GM18868 (cell line): Measurements from ENCODE around the gene RPL28.
"Not testable (repeated sequence)": the region's sequence is repeated elsewhere in the genome, so short reads cannot be mapped to it uniquely, and the experiment has no call there.

ENCODE experiments used
- ATAC-seq: cut with Tn5 transposase; IDR thresholded peaks from one replicate; pipeline ENCODE4 v1.9.1; 2021; ENCODE audit warnings: mild to moderate bottlenecking, moderate library complexity; ENCODE audit not compliant: unreplicated experiment

The RPL28 gene

DNA sequence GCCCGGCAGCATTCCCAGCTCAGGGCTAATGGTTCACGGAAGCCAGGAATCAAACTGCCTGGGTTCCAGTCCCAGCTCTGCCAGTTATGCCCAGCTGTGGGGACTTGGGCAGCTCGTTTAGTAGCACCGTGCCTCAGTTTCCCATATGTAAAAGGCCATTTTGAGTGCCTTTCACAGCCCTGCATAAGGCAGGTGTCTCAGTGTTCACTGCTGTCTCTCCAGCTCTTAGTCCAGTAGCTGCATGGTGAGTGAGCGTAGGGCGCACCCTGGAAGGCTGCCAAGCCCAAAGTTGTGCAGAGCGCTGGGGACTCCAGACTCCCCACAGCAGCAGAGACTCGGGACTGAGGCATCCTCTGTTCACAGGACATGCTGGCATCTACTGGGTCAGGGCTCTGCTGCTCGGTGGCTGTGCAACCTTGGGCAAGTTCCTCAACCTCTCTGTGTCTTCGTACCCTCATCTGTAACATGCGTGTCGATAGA is 5.5 kb downstream of the RPL28 start:
- no peak for ATAC-seq

DNA sequence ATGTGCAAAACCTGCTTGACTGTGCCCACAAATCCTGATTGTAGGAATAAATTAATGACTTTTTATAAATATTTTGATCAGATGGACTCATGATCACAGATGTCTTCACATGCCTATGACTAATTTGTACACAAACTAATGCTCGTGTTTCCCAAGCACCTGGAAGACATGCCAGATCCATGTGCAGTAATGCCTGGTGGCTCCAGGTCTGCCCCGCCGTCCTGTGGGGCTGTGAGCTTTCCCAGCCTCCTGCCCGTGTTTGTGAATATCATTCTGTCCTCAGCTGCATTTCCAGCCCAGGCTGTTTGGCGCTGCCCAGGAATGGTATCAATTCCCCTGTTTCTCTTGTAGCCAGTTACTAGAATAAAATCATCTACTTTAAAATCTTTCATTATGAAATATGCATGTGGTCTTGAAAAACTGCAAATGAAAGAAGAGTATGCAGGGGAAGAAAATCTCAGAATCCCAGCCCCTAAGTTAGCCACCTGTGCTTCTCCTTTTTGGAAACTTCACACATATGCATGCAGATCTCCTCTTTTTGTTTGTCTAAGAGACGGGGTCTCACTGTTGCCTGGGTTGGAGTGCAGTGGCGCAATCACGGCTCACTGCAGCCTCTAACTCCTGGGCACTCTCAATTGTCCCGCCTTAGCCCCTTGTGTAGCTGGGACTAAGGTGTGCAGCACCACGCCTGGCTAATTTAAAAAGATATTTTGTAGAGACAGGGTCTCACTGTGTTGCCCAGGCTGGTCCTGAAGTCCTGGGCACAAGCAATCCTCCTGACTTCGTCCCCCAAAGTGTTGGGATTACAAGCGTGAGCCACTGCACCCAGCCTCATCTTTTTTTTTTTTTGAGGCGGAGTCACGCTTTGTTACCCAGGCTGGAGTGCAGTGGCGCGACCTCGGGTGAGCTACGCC is 6.2 kb downstream of the RPL28 start:
- ATAC-seq, result no peak

- ATAC-seq, result no peak
Measured at GRCh38 chr19:55392820-55393761, 7.4 kb downstream of the RPL28 start.

DNA sequence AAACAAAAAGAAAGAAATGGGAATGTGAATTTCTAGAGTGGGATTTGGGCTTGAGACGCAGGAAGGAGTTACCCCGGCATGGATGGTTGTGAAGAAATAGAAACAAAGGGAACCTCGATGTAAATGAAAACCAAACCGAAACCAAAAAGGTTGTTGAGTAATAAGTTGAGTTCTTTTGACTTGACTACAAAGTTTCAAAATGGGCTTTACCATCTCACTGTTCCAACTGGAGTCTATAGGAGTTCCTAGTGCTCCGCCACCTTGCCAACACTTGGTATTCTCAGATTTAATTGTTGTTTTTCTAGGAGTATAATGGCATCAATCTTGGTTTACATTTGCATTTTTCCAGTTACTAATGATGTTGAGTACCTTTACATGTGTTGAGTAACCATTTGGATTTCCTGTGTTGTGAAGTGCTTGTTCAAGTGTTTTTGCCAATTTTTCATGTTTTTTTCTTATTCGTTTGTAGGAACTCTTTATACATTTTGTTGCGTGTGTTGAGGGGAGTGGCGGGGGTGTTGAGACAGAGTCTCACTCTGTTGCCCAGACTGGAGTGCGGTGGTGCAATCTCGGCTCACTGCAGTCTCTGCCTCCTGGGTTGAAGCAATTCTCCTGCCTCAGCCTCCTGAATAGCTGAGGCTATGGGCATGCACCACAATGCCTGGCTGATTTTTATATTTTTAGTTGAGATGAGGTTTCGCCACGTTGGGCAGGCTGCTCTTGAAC is 12.6 kb downstream of the RPL28 start:
- ATAC-seq, result no peak

GRCh38 chr19:55400281-55401087 is 14.8 kb downstream of the RPL28 start:
- no peak for ATAC-seq

DNA sequence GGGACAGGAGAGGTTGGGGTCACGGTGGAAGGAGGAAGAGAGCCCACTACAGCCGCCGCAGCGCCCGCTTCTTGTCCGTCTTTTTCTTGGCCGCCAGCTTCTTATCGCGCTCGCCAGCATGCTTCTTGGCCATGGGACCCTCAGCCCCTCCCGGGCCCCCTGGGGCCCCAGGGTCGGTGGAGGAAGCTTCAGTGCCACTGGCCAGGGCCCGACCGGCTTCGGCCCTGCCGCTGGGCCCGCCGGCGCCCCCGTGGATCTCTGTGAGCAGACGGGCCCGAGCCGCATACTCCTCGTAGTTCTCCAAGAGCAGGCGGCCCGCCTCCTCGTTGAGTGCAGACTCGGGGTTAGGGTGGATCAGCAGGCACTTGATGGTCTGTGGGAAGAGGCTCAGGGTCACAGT is 15.7 kb downstream of the RPL28 start:
- ATAC-seq, result not testable (repeated sequence)

DNA sequence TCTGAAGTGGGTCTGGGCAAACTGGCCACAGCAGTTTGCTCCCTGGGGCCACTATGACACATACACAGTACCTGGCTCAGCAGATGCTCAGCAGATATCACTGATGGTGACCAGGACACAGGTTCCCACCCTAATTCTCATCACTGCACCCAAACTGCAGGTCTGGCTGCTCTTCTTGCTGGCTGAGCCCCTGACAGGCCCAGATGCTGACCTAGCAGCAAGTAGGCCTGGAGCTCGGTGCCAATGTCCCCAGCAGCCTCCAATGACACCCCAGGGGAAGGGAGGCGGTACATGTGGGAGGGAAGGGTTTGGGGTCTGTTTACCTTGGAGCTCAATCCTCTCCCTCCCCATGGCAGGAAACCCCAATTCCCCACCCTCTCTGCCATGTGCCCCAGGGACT is 16.8 kb downstream of the RPL28 start:
- no peak for ATAC-seq

DNA sequence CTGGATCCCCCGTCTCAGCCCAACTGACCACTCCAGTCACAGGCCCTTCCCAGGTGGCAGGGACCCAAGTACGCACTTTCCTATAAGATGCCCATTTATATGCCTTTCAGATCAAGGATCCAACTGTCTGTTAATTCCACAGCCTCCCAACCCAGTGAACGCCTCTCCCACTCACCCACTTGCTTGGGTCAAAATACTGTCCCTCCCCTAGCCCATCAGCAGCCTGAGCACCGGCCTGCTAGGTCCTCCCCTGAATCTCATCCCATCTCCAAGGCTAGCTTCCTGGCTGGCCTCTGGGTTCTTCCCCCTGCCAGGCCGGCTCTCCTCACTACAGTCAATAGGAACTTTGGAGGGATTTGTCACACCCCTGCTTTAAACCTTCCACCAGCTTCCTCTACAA is 19.9 kb downstream of the RPL28 start:
- ATAC-seq, result no peak

DNA sequence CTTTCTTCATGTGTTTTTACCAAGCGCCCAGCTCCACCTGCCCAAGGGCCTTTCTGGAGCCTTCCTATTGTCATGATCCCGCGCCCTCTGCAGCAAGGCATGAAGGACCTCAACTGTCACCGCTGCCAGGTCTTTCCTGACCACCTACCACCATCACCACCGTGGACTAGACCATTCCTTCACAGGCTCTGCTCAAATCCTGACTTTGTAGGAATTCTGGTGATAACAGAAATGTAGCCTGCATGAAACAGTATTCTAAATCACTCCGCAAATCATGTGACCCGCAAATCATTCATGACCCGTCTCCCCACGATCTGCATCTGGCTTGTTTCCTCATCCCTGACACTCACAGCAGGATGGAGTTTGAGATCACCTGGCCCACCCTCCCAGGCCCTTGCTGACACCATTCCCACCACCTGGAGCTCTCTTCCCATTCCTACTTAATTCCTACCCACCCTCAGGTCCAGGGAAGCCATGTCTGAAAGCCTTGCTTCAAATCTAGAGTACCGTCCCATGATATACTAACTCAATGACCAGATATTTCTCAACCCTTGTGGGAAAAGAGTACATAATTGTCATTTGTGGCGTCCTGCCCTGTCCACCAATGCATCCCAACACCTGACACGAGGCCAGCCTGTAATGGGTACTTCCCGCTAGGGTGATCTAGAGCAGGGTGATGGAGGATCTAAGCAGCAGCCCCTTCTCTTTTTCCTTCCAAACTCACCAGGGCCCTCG is 20.5 kb downstream of the RPL28 start:
- ATAC-seq, result no peak

- peak; percentile 6 for ATAC-seq
Measured at GRCh38 chr19:55406826-55407549, 21.3 kb downstream of the RPL28 start.

GRCh38 chr19:55407550-55407799 is 21.7 kb downstream of the RPL28 start, which contains the start of gene UBE2S:
TSS of gene UBE2S (minus strand) at chr19:55407788. CDS start at chr19:55407589, 199 bp downstream.
- not testable (repeated sequence) for ATAC-seq

DNA sequence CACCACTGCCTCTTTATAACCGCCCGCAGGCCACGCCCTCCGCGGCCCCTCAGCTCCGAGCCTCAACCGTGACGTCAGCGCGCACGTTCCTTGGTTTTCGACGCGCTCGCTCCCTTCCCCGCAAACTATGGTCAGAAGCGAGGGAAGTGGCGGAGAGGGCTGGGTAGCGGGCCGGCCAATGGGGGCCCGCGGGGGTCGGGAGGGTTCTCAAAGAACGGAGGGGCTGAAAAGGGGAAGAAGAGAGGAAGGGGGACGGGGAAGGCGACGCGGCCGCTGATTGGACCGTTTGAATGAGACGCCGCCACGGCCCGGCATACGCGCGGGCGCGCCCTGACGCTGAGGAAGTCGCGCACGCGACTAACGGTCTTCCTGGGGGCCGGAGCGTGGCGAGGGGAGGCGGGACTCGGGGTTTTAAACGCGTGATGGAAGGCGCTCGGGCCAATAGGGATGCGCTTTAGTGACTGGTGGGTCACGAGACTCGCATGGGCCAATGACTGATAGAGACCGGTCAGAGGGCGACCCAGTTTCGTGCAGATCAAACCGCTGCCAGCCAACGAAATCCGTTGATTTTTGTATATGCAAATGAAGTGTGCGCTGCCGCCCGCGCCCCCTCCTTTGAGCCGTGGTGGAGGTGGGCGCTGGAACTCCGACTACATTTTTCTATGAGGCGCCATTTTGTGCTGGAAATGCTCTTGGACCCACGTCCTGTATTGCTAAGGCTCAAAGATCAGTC is 22.2 kb downstream of the RPL28 start:
- ATAC-seq, result peak; percentile 76

- ATAC-seq, result no peak
Measured at GRCh38 chr19:55408533-55408872, 22.8 kb downstream of the RPL28 start.

- not testable (repeated sequence) for ATAC-seq
Measured at GRCh38 chr19:55409179-55409578, 23.4 kb downstream of the RPL28 start.

- ATAC-seq, result no peak
Measured at GRCh38 chr19:55410168-55410567, 24.4 kb downstream of the RPL28 start.

GRCh38 chr19:55418185-55418584 is 32.5 kb downstream of the RPL28 start:
- no peak for ATAC-seq

DNA sequence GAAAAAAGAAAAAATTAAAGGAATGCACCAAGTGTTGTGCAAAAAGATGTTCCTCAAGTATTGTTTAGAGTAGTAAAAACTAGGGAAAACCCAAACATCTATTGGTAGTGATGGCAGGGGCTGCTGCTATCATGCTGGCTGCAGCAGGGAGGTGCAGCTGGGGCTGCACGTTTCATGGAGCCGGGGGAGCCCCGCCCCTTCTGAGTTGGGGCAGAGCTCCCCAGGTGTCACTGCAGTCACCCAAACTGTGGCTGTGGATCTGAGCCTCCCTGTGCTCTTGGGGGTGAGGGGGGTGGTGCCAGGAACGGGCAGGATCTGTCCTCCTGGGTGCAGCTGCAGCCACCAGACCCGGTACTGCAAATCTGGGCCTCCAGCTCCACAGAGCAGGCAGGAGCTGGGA is 33.4 kb downstream of the RPL28 start:
- no peak for ATAC-seq

DNA sequence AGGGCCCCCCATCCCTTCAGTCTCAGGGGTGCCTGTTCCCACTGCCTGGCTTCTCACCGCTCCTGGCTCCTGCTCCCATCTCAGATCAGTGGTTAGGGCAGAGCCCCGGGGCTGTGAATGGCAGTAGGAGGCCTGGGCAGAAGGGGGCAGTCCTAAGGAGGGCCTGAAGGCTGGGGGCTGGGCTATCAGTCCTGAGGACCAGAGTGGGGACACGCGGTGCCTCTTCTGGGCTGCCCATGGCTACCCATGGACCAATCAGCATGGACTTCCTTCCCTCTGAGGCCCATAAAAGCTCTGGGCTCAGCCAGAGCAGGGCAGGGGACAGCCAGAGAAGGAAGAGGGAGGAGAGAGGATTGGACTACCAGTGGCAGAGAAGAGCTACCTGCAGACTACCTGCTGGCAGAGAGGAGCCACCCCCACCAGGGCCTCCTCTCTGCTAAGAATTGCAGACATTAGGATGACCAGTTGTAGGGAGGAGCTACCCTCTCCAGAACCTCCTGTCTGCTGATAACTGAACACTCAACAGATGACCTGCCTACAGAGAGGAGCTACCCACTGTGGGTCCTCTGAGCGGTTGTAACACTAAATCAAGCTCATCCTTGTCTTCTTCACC is 34.0 kb downstream of the RPL28 start:
- no peak for ATAC-seq
